IMR-90 (cell line): Measurements from ENCODE around the gene ZBTB44. TPM values are rescaled to one million over a fixed set of nuclear protein-coding genes. Genes with fewer than 3 reads are reported as not detected.

Experiments
- ATAC-seq: fragments of 200-7000 bp; cut with Tn5 transposase; 2 replicates; pipeline ENCODE4 v1.9.1; 2020; ENCODE audit warnings: low read depth, mild to moderate bottlenecking, moderate library complexity
- BruUV-seq: library from RNA; stranded (reverse); fragments of 400-500 nt; replicated peaks from 2 replicates; lab custom pipeline; 2021; lab: Mats Ljungman, UMichigan
- CTCF ChIA-PET: fragments of 300-600 bp; formaldehyde crosslinking; extraction: SDS; loops from one replicate; lab custom pipeline; 2021; ENCODE audit warnings: antibody characterized with exemption; lab: Yijun Ruan, JAX
- POLR2A ChIA-PET: fragments of 300-600 bp; sonication (Branson Sonifier 250); formaldehyde crosslinking; loops from one replicate; lab custom pipeline; 2022; ENCODE audit warnings: antibody characterized with exemption; ENCODE audit not compliant: unreplicated experiment; lab: Charles Lee
- DNase-seq: peaks from one replicate; pipeline ENCODE4 v3.0.0; 2013
- H2AFZ ChIP-seq: replicated peaks from 2 replicates; pipeline ENCODE3; 2013; ENCODE audit warnings: low read length, mild to moderate bottlenecking; ENCODE audit not compliant: poor library complexity
- H2AK5ac ChIP-seq: 2 replicates; pipeline ENCODE4 v1.6.1; 2013; ENCODE audit warnings: low read depth, low read length, inconsistent platforms
- H2AK9ac ChIP-seq: replicated peaks from 2 replicates; pipeline ENCODE3; 2013; ENCODE audit warnings: mild to moderate bottlenecking, low read depth, low read length, moderate library complexity; ENCODE audit not compliant: poor library complexity
- H2BK120ac ChIP-seq: 2 replicates; pipeline ENCODE4 v1.6.1; 2013; ENCODE audit warnings: low read depth, low read length, inconsistent platforms
- H2BK15ac ChIP-seq: 3 replicates; pipeline ENCODE4 v1.6.1; 2013; ENCODE audit warnings: low read depth, low read length, inconsistent platforms
- H2BK20ac ChIP-seq: 2 replicates; pipeline ENCODE4 v1.6.1; 2013; ENCODE audit warnings: low read depth, mild to moderate bottlenecking, inconsistent platforms, low read length, moderate library complexity
- H2BK5ac ChIP-seq: 2 replicates; pipeline ENCODE4 v1.6.1; 2013; ENCODE audit warnings: mild to moderate bottlenecking, low read depth, low read length, inconsistent platforms; ENCODE audit not compliant: poor library complexity, severe bottlenecking
- H3K14ac ChIP-seq: replicated peaks from 2 replicates; pipeline ENCODE4 v1.6.1; 2013; ENCODE audit warnings: low read depth, low read length, inconsistent platforms
- H3K18ac ChIP-seq: 2 replicates; pipeline ENCODE4 v1.6.1; 2013; ENCODE audit warnings: low read depth, low read length, control low read depth
- H3K23ac ChIP-seq: 2 replicates; pipeline ENCODE4 v1.6.1; 2013; ENCODE audit warnings: low read depth, low read length, inconsistent platforms
- H3K27ac ChIP-seq: 2 replicates; pipeline ENCODE4 v1.5.1; 2013; ENCODE audit warnings: mild to moderate bottlenecking, control low read depth, low read length; ENCODE audit not compliant: insufficient read depth
- H3K27me3 ChIP-seq: 2 replicates; pipeline ENCODE4 v1.6.1; 2013; ENCODE audit warnings: low read length; ENCODE audit not compliant: control insufficient read depth, insufficient read depth
- H3K36me3 ChIP-seq: 2 replicates; pipeline ENCODE4 v1.6.1; 2013; ENCODE audit warnings: low read length, mixed read lengths; ENCODE audit not compliant: control insufficient read depth, insufficient read depth
- H3K4ac ChIP-seq: 2 replicates; pipeline ENCODE4 v1.6.1; 2013; ENCODE audit warnings: low read depth, low read length, inconsistent platforms
- H3K4me1 ChIP-seq: 2 replicates; pipeline ENCODE4 v1.6.1; 2013; ENCODE audit warnings: low read length, mixed read lengths; ENCODE audit not compliant: control insufficient read depth, insufficient read depth
- H3K4me2 ChIP-seq: 2 replicates; pipeline ENCODE4 v1.6.1; 2013; ENCODE audit warnings: low read depth, mild to moderate bottlenecking, control low read depth, low read length, moderate library complexity
- H3K4me3 ChIP-seq: 2 replicates; pipeline ENCODE4 v1.5.1; 2013; ENCODE audit warnings: low read depth, mild to moderate bottlenecking, control low read depth, low read length, moderate library complexity; ENCODE audit not compliant: insufficient read depth
- H3K56ac ChIP-seq: 2 replicates; pipeline ENCODE4 v1.6.1; 2013; ENCODE audit warnings: low read length, inconsistent platforms; ENCODE audit not compliant: insufficient read depth; ENCODE audit errors: extremely low read depth
- H3K79me1 ChIP-seq, 2 experiments: 2 replicates each; pipeline ENCODE4 v1.6.1; 2013; ENCODE audit warnings: low read length in 2 of 2, inconsistent platforms in 1 of 2, low read depth in 1 of 2
- H3K9ac ChIP-seq: 2 replicates; pipeline ENCODE4 v1.6.1; 2013; ENCODE audit warnings: low read depth, low read length, control low read depth
- H3K9me1 ChIP-seq: 2 replicates; pipeline ENCODE4 v1.6.1; 2013; ENCODE audit warnings: low read length, inconsistent platforms; ENCODE audit not compliant: insufficient read depth
- H3K9me3 ChIP-seq: 2 replicates; pipeline ENCODE4 v1.6.1; 2013; ENCODE audit warnings: low read length; ENCODE audit not compliant: control insufficient read depth, insufficient read depth
- H4K20me1 ChIP-seq: 2 replicates; pipeline ENCODE4 v1.6.1; 2013; ENCODE audit warnings: low read length, inconsistent platforms; ENCODE audit not compliant: insufficient read depth
- H4K5ac ChIP-seq: 2 replicates; pipeline ENCODE4 v1.6.1; 2013; ENCODE audit warnings: mild to moderate bottlenecking, low read depth, low read length, control low read depth
- H4K8ac ChIP-seq, 2 experiments: 2 replicates each; pipeline ENCODE4 v1.6.1; 2013; ENCODE audit warnings: low read depth in 2 of 2, low read length in 2 of 2, control low read depth in 1 of 2, inconsistent platforms in 1 of 2
- H4K91ac ChIP-seq: 2 replicates; pipeline ENCODE4 v1.6.1; 2013; ENCODE audit warnings: low read depth, low read length, inconsistent platforms; ENCODE audit not compliant: insufficient read depth
- BHLHE40 ChIP-seq: fragments of 150-350 bp; IDR thresholded peaks from 2 replicates; pipeline ENCODE4 v1.6.1; 2016; ENCODE audit warnings: mild to moderate bottlenecking, low read depth, low read length
- CEBPB ChIP-seq: IDR thresholded peaks from 2 replicates; pipeline ENCODE4 v1.6.1; 2012; ENCODE audit warnings: low read depth, low read length, improper control_type of control experiment
- CHD1 ChIP-seq: IDR thresholded peaks from 2 replicates; pipeline ENCODE4 v1.6.1; 2012; ENCODE audit warnings: low read depth, low read length, improper control_type of control experiment
- ELK1 ChIP-seq: fragments of 150-350 bp; IDR thresholded peaks from 2 replicates; pipeline ENCODE4 v1.6.1; 2016; ENCODE audit warnings: low read depth, mild to moderate bottlenecking, low read length, moderate library complexity, borderline replicate concordance
- MAFK ChIP-seq: IDR thresholded peaks from 2 replicates; pipeline ENCODE4 v1.6.1; 2012; ENCODE audit warnings: low read depth, low read length, improper control_type of control experiment
- MXI1 ChIP-seq: IDR thresholded peaks from 2 replicates; pipeline ENCODE4 v1.6.1; 2012; ENCODE audit warnings: low read depth, mild to moderate bottlenecking, low read length, moderate library complexity, borderline replicate concordance
- RAD21 ChIP-seq: IDR thresholded peaks from 2 replicates; pipeline ENCODE4 v1.6.1; 2012; ENCODE audit warnings: low read length, improper control_type of control experiment
- RCOR1 ChIP-seq: IDR thresholded peaks from 2 replicates; pipeline ENCODE4 v1.6.1; 2012; ENCODE audit warnings: mild to moderate bottlenecking, low read length, improper control_type of control experiment; ENCODE audit not compliant: insufficient replicate concordance
- SMC3 ChIP-seq: fragments of 150-350 bp; IDR thresholded peaks from 2 replicates; pipeline ENCODE4 v1.6.1; 2016; ENCODE audit warnings: low read depth, mild to moderate bottlenecking, antibody characterized with exemption, low read length, moderate library complexity
- USF2 ChIP-seq: fragments of 150-350 bp; IDR thresholded peaks from 2 replicates; pipeline ENCODE4 v1.6.1; 2017; ENCODE audit warnings: mild to moderate bottlenecking, antibody characterized with exemption, low read length, low read depth
- WGBS, 2 experiments: methylation state at CpG; one replicate each; pipeline versions ENCODE4 v1.1.5 to v1.1.7; 2013; ENCODE audit warnings: missing lambda C conversion rate in 2 of 2; ENCODE audit not compliant: insufficient read length in 1 of 2; ENCODE audit errors: extremely low coverage in 2 of 2; 5-methylcytosine and 5-hydroxymethylcytosine counted together
- dilution Hi-C: fragments of 300-500 bp; cut with HindIII; formaldehyde crosslinking; loops from one replicate; pipeline ENCODE4 v1.14.3; 2018; ENCODE audit warnings: low sequenced_read_pairs; ENCODE audit not compliant: unreplicated experiment
- in situ Hi-C: fragments of 300-500 bp; cut with MboI; formaldehyde crosslinking; loops from 3 replicates; pipeline ENCODE4 v1.14.3; 2019; ENCODE audit warnings: low sequenced_read_pairs, inconsistent platforms, mixed read lengths
- intact Hi-C: fragments of 100-400 bp; cut with micrococcal nuclease; formaldehyde crosslinking; loops from 2 replicates; pipeline ENCODE4 v1.10.0; 2022
- polyA plus RNA-seq, 3 experiments: library from polyadenylated mRNA; depleted of rRNA; stranded (reverse); fragments of >200 nt; gene quantifications; 2 replicates each; pipeline ENCODE4 v1.2.3, GENCODE V29; 2012; ENCODE audit warnings: low replicate concordance in 1 of 3
- total RNA-seq: library from RNA; depleted of rRNA; stranded (reverse); fragments of >200 nt; gene quantifications from 2 replicates; pipeline ENCODE4 v1.2.3, GENCODE V29; 2012

Gene ZBTB44
- total and polyA plus RNA-seq, 2 of the 4 experiments (the other 2 are of a cell fraction): 6.9 to 23.3 TPM

GRCh38 chr11:130278151-130278550 is 36.6 kb downstream of the ZBTB44 start:
- H4K91ac ChIP-seq: no peak overlapping the region
- dilution Hi-C loops: no loop called here
- ATAC-seq (no peak), DNase-seq (no peak)
- H4K5ac ChIP-seq: no peak overlapping the region
- H2BK120ac ChIP-seq: no peak overlapping the region
- no peak overlapping the region for H4K8ac ChIP-seq
- no peak overlapping the region for H2AK9ac ChIP-seq
- H3K4me3 ChIP-seq: no peak overlapping the region
- H3K79me1 ChIP-seq: peaks cover 0 to 3% of the 10 kb centered on the region in 2 experiments; a peak in 2 of 4 replicates
- ChIA-PET CTCF (no interaction called here), POLR2A (no interaction called here)
- H3K9me3 ChIP-seq: peaks cover 5% of the 10 kb centered on the region
- H3K9me1 ChIP-seq: no peaks in the 10 kb centered on the region
- no peak overlapping the region for H3K27ac ChIP-seq
- intact Hi-C loops: no loop called here
- H3K23ac ChIP-seq: no peak overlapping the region
- H3K27me3 ChIP-seq: no peaks in the 10 kb centered on the region
- no peak overlapping the region for H3K56ac ChIP-seq
- no peak overlapping the region for H2AK5ac ChIP-seq
- H2AFZ ChIP-seq: no peak overlapping the region
- no peaks in the 10 kb centered on the region for H3K36me3 ChIP-seq
- no peaks in the 10 kb centered on the region for H3K4me1 ChIP-seq
- no peak overlapping the region for H3K4ac ChIP-seq
- WGBS, 2 experiments: no CpG with 5 or more reads among the region's 3 CpGs
- BruUV-seq: no TSS peak
- no peak overlapping the region for H3K14ac ChIP-seq
- no peak overlapping the region for H3K9ac ChIP-seq
- TF ChIP-seq CEBPB: no peak
- TF ChIP-seq USF2: no peak
- no peak for TF ChIP-seq RAD21
- no peak for TF ChIP-seq RCOR1
- TF ChIP-seq CHD1: no peak
- no peak for TF ChIP-seq SMC3
- TF ChIP-seq ELK1: no peak
- TF ChIP-seq MAFK: no peak
- no peak for TF ChIP-seq BHLHE40
- TF ChIP-seq MXI1: no peak
- no peak overlapping the region for H2BK15ac ChIP-seq
- H3K4me2 ChIP-seq: no peak overlapping the region
- in situ Hi-C loops: no loop called here
- H4K20me1 ChIP-seq: no peaks in the 10 kb centered on the region
- no peak overlapping the region for H2BK20ac ChIP-seq
- no peak overlapping the region for H2BK5ac ChIP-seq
- H3K18ac ChIP-seq: no peak overlapping the region
